ENCODE results near the gene RTN4RL1.
A peak's percentile ranks its signal among the peaks of the same experiment; 100 is the strongest.

Gene RTN4RL1

GRCh38 chr17:2025220-2025621 lies at the start of gene RTN4RL1:
Gene RTN4RL1 (minus strand): TSS chr17:2025334. CDS start chr17:2024865, 469 bp downstream.
- no peak within 1 kb of the TSS for H3K27ac Mint-ChIP-seq
- no peaks in the 10 kb centered on the region for H3K9me3 Mint-ChIP-seq
- peak within 1 kb of the TSS; percentile 77 for H3K4me3 Mint-ChIP-seq
- peak; percentile 20 for ATAC-seq
- peaks cover 47% of the 10 kb centered on the region for H3K27me3 Mint-ChIP-seq
- H3K36me3 Mint-ChIP-seq, result no peaks in the 10 kb centered on the region
- peaks cover 35% of the 10 kb centered on the region for H3K4me1 Mint-ChIP-seq

- H3K36me3 Mint-ChIP-seq, result peaks cover 56% of the 10 kb centered on the region
- no peaks in the 10 kb centered on the region for H3K27me3 Mint-ChIP-seq
- H3K4me1 Mint-ChIP-seq, result peaks cover 45% of the 10 kb centered on the region
- no peak for ATAC-seq
- no peaks in the 10 kb centered on the region for H3K9me3 Mint-ChIP-seq
- H3K27ac Mint-ChIP-seq, result no peak overlapping the region
- no peak overlapping the region for H3K4me3 Mint-ChIP-seq
Observed at GRCh38 chr17:2074919-2075318, 49.8 kb upstream of the RTN4RL1 start.

GRCh38 chr17:2071455-2072281 lies 46.5 kb upstream of the RTN4RL1 start:
- Mint-ChIP-seq H3K9me3 (no peaks in the 10 kb centered on the region), H3K4me1 (peaks cover 59% of the 10 kb centered on the region), H3K27ac (peak overlapping the region; percentile 92), H3K36me3 (peaks cover 45% of the 10 kb centered on the region), H3K27me3 (no peaks in the 10 kb centered on the region), H3K4me3 (peak overlapping the region; percentile 7)
- no peak for ATAC-seq

GRCh38 chr17:2071024-2071385 lies 45.9 kb upstream of the RTN4RL1 start:
- no peak for ATAC-seq
- peak overlapping the region; percentile 7 for H3K4me3 Mint-ChIP-seq
- H3K9me3 Mint-ChIP-seq, result no peaks in the 10 kb centered on the region
- H3K36me3 Mint-ChIP-seq, result peaks cover 43% of the 10 kb centered on the region
- peaks cover 58% of the 10 kb centered on the region for H3K4me1 Mint-ChIP-seq
- H3K27ac Mint-ChIP-seq, result peak overlapping the region; percentile 92
- no peaks in the 10 kb centered on the region for H3K27me3 Mint-ChIP-seq

GRCh38 chr17:2070241-2071023 lies 45.3 kb upstream of the RTN4RL1 start:
- peak overlapping the region; percentile 92 for H3K27ac Mint-ChIP-seq
- peaks cover 60% of the 10 kb centered on the region for H3K4me1 Mint-ChIP-seq
- H3K9me3 Mint-ChIP-seq, result no peaks in the 10 kb centered on the region
- peaks cover 49% of the 10 kb centered on the region for H3K36me3 Mint-ChIP-seq
- peak; percentile 93 for ATAC-seq
- H3K4me3 Mint-ChIP-seq, result peak overlapping the region; percentile 7
- H3K27me3 Mint-ChIP-seq, result no peaks in the 10 kb centered on the region

GRCh38 chr17:2068519-2069051 lies 43.5 kb upstream of the RTN4RL1 start:
- Mint-ChIP-seq H3K27me3 (no peaks in the 10 kb centered on the region), H3K36me3 (peaks cover 63% of the 10 kb centered on the region), H3K27ac (peak overlapping the region; percentile 92), H3K9me3 (no peaks in the 10 kb centered on the region), H3K4me1 (peaks cover 75% of the 10 kb centered on the region), H3K4me3 (no peak overlapping the region)
- ATAC-seq, result no peak

GRCh38 chr17:2068031-2068518 lies 42.9 kb upstream of the RTN4RL1 start:
- Mint-ChIP-seq H3K27me3 (no peaks in the 10 kb centered on the region), H3K4me1 (peaks cover 79% of the 10 kb centered on the region), H3K27ac (no peak overlapping the region), H3K4me3 (no peak overlapping the region), H3K36me3 (peaks cover 66% of the 10 kb centered on the region), H3K9me3 (no peaks in the 10 kb centered on the region)
- no peak for ATAC-seq

- no peak for ATAC-seq
- H3K27ac Mint-ChIP-seq, result no peak overlapping the region
- H3K36me3 Mint-ChIP-seq, result peaks cover 69% of the 10 kb centered on the region
- no peaks in the 10 kb centered on the region for H3K27me3 Mint-ChIP-seq
- no peaks in the 10 kb centered on the region for H3K9me3 Mint-ChIP-seq
- no peak overlapping the region for H3K4me3 Mint-ChIP-seq
- H3K4me1 Mint-ChIP-seq, result peaks cover 79% of the 10 kb centered on the region
Observed at GRCh38 chr17:2067608-2068024, 42.5 kb upstream of the RTN4RL1 start.

- Mint-ChIP-seq H3K27me3 (no peaks in the 10 kb centered on the region), H3K9me3 (no peaks in the 10 kb centered on the region), H3K4me3 (no peak overlapping the region), H3K27ac (no peak overlapping the region), H3K36me3 (peaks cover 69% of the 10 kb centered on the region), H3K4me1 (peaks cover 77% of the 10 kb centered on the region)
- ATAC-seq, result no peak
Observed at GRCh38 chr17:2067048-2067561, 42.0 kb upstream of the RTN4RL1 start.

- Mint-ChIP-seq H3K36me3 (peaks cover 71% of the 10 kb centered on the region), H3K4me3 (no peak overlapping the region), H3K9me3 (no peaks in the 10 kb centered on the region), H3K27me3 (no peaks in the 10 kb centered on the region), H3K27ac (no peak overlapping the region), H3K4me1 (peaks cover 66% of the 10 kb centered on the region)
- ATAC-seq, result no peak
Observed at GRCh38 chr17:2065949-2066400, 40.8 kb upstream of the RTN4RL1 start.

GRCh38 chr17:2064980-2065785 lies 40.0 kb upstream of the RTN4RL1 start:
- H3K27me3 Mint-ChIP-seq, result peaks cover 7% of the 10 kb centered on the region
- H3K4me3 Mint-ChIP-seq, result peak overlapping the region; percentile 56
- H3K9me3 Mint-ChIP-seq, result no peaks in the 10 kb centered on the region
- peaks cover 78% of the 10 kb centered on the region for H3K36me3 Mint-ChIP-seq
- H3K27ac Mint-ChIP-seq, result peak overlapping the region; percentile 84
- peaks cover 64% of the 10 kb centered on the region for H3K4me1 Mint-ChIP-seq
- ATAC-seq, result peak; percentile 36

GRCh38 chr17:2064520-2064971 lies 39.4 kb upstream of the RTN4RL1 start:
- peak overlapping the region; percentile 56 for H3K4me3 Mint-ChIP-seq
- no peaks in the 10 kb centered on the region for H3K9me3 Mint-ChIP-seq
- peaks cover 64% of the 10 kb centered on the region for H3K4me1 Mint-ChIP-seq
- H3K36me3 Mint-ChIP-seq, result peaks cover 74% of the 10 kb centered on the region
- peaks cover 11% of the 10 kb centered on the region for H3K27me3 Mint-ChIP-seq
- peak overlapping the region; percentile 84 for H3K27ac Mint-ChIP-seq
- ATAC-seq, result peak; percentile 89

GRCh38 chr17:2064147-2064489 lies 39.0 kb upstream of the RTN4RL1 start:
- Mint-ChIP-seq H3K9me3 (no peaks in the 10 kb centered on the region), H3K4me1 (peaks cover 64% of the 10 kb centered on the region), H3K36me3 (peaks cover 73% of the 10 kb centered on the region), H3K27me3 (peaks cover 11% of the 10 kb centered on the region), H3K4me3 (peak overlapping the region; percentile 40), H3K27ac (peak overlapping the region; percentile 84)
- ATAC-seq, result peak; percentile 3
